ENCODE data around the gene ARID1B. TPM values are rescaled to one million over a fixed set of nuclear protein-coding genes. Genes with fewer than 3 reads are reported as not detected.

The ARID1B gene
- total RNA-seq, 1 donor, result 55.0 TPM

GRCh38 chr6:157055863-157056262 is 278.7 kb downstream of the ARID1B start:
- H2AFZ ChIP-seq (ENCODE audit: low read length), result no peak overlapping the region
- peaks cover 20% of the 10 kb centered on the region for H3K79me2 ChIP-seq (ENCODE audit: insufficient read depth, low read length)
- no peaks in the 10 kb centered on the region for H3K4me1 ChIP-seq (ENCODE audit: insufficient read depth, low read length)
- no peaks in the 10 kb centered on the region for H3K27me3 ChIP-seq (ENCODE audit: insufficient read depth, low read length)
- no peak for TF ChIP-seq CTCF (IDR thresholded peaks at IDR 0.05; ENCODE audit: extremely low read depth, low read depth, low read length)
- no peak overlapping the region for H3K4me2 ChIP-seq (ENCODE audit: insufficient read depth, low read length)
- H3K27ac ChIP-seq (ENCODE audit: low read depth, low read length), result no peak overlapping the region
- H3K36me3 ChIP-seq (ENCODE audit: insufficient read depth, low read length), result no peaks in the 10 kb centered on the region
- H4K20me1 ChIP-seq (ENCODE audit: insufficient read depth, low read length), result no peaks in the 10 kb centered on the region
- no peak for DNase-seq (ENCODE audit: insufficient read length, low spot score, missing footprints)
- H3K4me3 ChIP-seq (ENCODE audit: insufficient read depth, low read length), result no peak overlapping the region
- H3K9me3 ChIP-seq (ENCODE audit: low read depth, low read length), result peaks cover 3% of the 10 kb centered on the region

GRCh38 chr6:157056275-157056674 is 279.1 kb downstream of the ARID1B start:
- DNase-seq (ENCODE audit: insufficient read length, low spot score, missing footprints), result peak; percentile 67
- Histone ChIP-seq H3K4me3 (ENCODE audit: insufficient read depth, low read length) (no peak overlapping the region), H3K4me1 (ENCODE audit: insufficient read depth, low read length) (no peaks in the 10 kb centered on the region), H3K36me3 (ENCODE audit: insufficient read depth, low read length) (no peaks in the 10 kb centered on the region), H3K27ac (ENCODE audit: low read depth, low read length) (no peak overlapping the region), H2AFZ (ENCODE audit: low read length) (no peak overlapping the region), H3K27me3 (ENCODE audit: insufficient read depth, low read length) (no peaks in the 10 kb centered on the region), H3K79me2 (ENCODE audit: insufficient read depth, low read length) (peaks cover 18% of the 10 kb centered on the region), H3K9me3 (ENCODE audit: low read depth, low read length) (peaks cover 3% of the 10 kb centered on the region), H4K20me1 (ENCODE audit: insufficient read depth, low read length) (no peaks in the 10 kb centered on the region), H3K4me2 (ENCODE audit: insufficient read depth, low read length) (no peak overlapping the region)
- TF ChIP-seq CTCF (IDR thresholded peaks at IDR 0.05; ENCODE audit: extremely low read depth, low read depth, low read length), result no peak

GRCh38 chr6:157058574-157058973 is 281.4 kb downstream of the ARID1B start:
- no peaks in the 10 kb centered on the region for H4K20me1 ChIP-seq (ENCODE audit: insufficient read depth, low read length)
- no peaks in the 10 kb centered on the region for H3K36me3 ChIP-seq (ENCODE audit: insufficient read depth, low read length)
- H3K4me2 ChIP-seq (ENCODE audit: insufficient read depth, low read length), result no peak overlapping the region
- no peaks in the 10 kb centered on the region for H3K4me1 ChIP-seq (ENCODE audit: insufficient read depth, low read length)
- H3K79me2 ChIP-seq (ENCODE audit: insufficient read depth, low read length), result peaks cover 25% of the 10 kb centered on the region
- no peak overlapping the region for H3K27ac ChIP-seq (ENCODE audit: low read depth, low read length)
- TF ChIP-seq CTCF (IDR thresholded peaks at IDR 0.05; ENCODE audit: extremely low read depth, low read depth, low read length), result no peak
- no peak overlapping the region for H2AFZ ChIP-seq (ENCODE audit: low read length)
- DNase-seq (ENCODE audit: insufficient read length, low spot score, missing footprints), result no peak
- no peak overlapping the region for H3K4me3 ChIP-seq (ENCODE audit: insufficient read depth, low read length)
- H3K27me3 ChIP-seq (ENCODE audit: insufficient read depth, low read length), result no peaks in the 10 kb centered on the region
- peaks cover 3% of the 10 kb centered on the region for H3K9me3 ChIP-seq (ENCODE audit: low read depth, low read length)

GRCh38 chr6:157059781-157060180 is 282.6 kb downstream of the ARID1B start:
- Histone ChIP-seq H3K79me2 (ENCODE audit: insufficient read depth, low read length) (peaks cover 31% of the 10 kb centered on the region), H3K27me3 (ENCODE audit: insufficient read depth, low read length) (no peaks in the 10 kb centered on the region)

More at GRCh38 chr6:157059781-157060180, 282.6 kb downstream of the ARID1B start:
- H3K4me1 ChIP-seq (ENCODE audit: insufficient read depth, low read length), result no peaks in the 10 kb centered on the region
- no peak overlapping the region for H3K4me3 ChIP-seq (ENCODE audit: insufficient read depth, low read length)
- H2AFZ ChIP-seq (ENCODE audit: low read length), result no peak overlapping the region
- H3K27ac ChIP-seq (ENCODE audit: low read depth, low read length), result no peak overlapping the region
- H3K4me2 ChIP-seq (ENCODE audit: insufficient read depth, low read length), result no peak overlapping the region
- no peaks in the 10 kb centered on the region for H4K20me1 ChIP-seq (ENCODE audit: insufficient read depth, low read length)
- H3K36me3 ChIP-seq (ENCODE audit: insufficient read depth, low read length), result no peaks in the 10 kb centered on the region
- peaks cover 3% of the 10 kb centered on the region for H3K9me3 ChIP-seq (ENCODE audit: low read depth, low read length)
- no peak for DNase-seq (ENCODE audit: insufficient read length, low spot score, missing footprints)
- TF ChIP-seq CTCF (IDR thresholded peaks at IDR 0.05; ENCODE audit: extremely low read depth, low read depth, low read length), result no peak
